Endothelial cell of umbilical vein (primary cell): ENCODE measurements around the gene CLRN1. TPM values are rescaled to one million over a fixed set of nuclear protein-coding genes. Genes with fewer than 3 reads are reported as not detected.

Source experiments
- BruUV-seq: library from RNA; stranded (reverse); fragments of 400-500 nt; replicated peaks from 2 replicates; lab custom pipeline; 2021; lab: Mats Ljungman, UMichigan
- CTCF ChIA-PET: fragments of 300-600, 350-600 bp; sonication (Branson Sonifier 250); formaldehyde crosslinking; loops from one replicate; lab custom pipeline; 2021; ENCODE audit warnings: antibody characterized with exemption, inconsistent platforms; lab: Charles Lee
- POLR2A ChIA-PET: fragments of 300-600, 350-600 bp; sonication (Branson Sonifier 250); formaldehyde crosslinking; loops from one replicate; lab custom pipeline; 2021; ENCODE audit warnings: antibody characterized with exemption, inconsistent platforms; lab: Charles Lee
- DNase-seq: peaks from one replicate; pipeline ENCODE4 v3.0.0-alpha.2; 2011; ENCODE audit warnings: low read depth, low spot score
- FAIRE-seq: peaks from 2 replicates; lab custom pipeline; 2011; peaks lifted over from hg19 to GRCh38; lab: Jason Lieb, UNC
- H2AFZ ChIP-seq: 2 replicates; pipeline ENCODE4 v1.6.0; 2012; ENCODE audit warnings: low read depth, low read length, control low read depth, inconsistent platforms
- H3K27ac ChIP-seq: 2 replicates; pipeline ENCODE4 v1.5.1; 2011; ENCODE audit warnings: low read depth, mild to moderate bottlenecking, control low read depth, low read length, moderate library complexity; ENCODE audit not compliant: insufficient read depth
- H3K27me3 ChIP-seq, 2 experiments: 2 replicates each; pipeline versions ENCODE4 v1.6.0 to v1.6.1; 2011; ENCODE audit warnings: low read length in 2 of 2, mixed read lengths in 1 of 2; ENCODE audit not compliant: control insufficient read depth in 2 of 2, insufficient read depth in 2 of 2
- H3K36me3 ChIP-seq, 2 experiments: 2 replicates in 1 of 2; 3 replicates in 1 of 2; pipeline ENCODE4 v1.5.1; 2011; ENCODE audit warnings: low read length in 2 of 2, mild to moderate bottlenecking in 1 of 2, moderate library complexity in 1 of 2; ENCODE audit not compliant: control insufficient read depth in 2 of 2, insufficient read depth in 2 of 2; ENCODE audit errors: extremely low read depth in 1 of 2
- H3K4me1 ChIP-seq: 3 replicates; pipeline ENCODE4 v1.5.1; 2011; ENCODE audit warnings: mild to moderate bottlenecking, low read length; ENCODE audit not compliant: control insufficient read depth, insufficient read depth; ENCODE audit errors: extremely low read depth
- H3K4me2 ChIP-seq: 2 replicates; pipeline ENCODE4 v1.6.1; 2011; ENCODE audit warnings: low read length, control low read depth, mixed read lengths; ENCODE audit not compliant: insufficient read depth
- H3K4me3 ChIP-seq, 3 experiments: fragments of 200-600 bp in 1 of 3; sonication (generic), shearing (Covaris generic) in 1 of 3; replicated peaks in 1 of 3; 2 replicates each; pipeline ENCODE4 v1.5.1; 2011 to 2016; ENCODE audit warnings: control low read depth in 3 of 3, low read length in 3 of 3, mild to moderate bottlenecking in 2 of 3, inconsistent platforms in 1 of 3, low read depth in 1 of 3, moderate library complexity in 1 of 3; ENCODE audit not compliant: insufficient read depth in 1 of 3
- H3K79me2 ChIP-seq: 2 replicates; pipeline ENCODE4 v1.6.0; 2012; ENCODE audit warnings: low read length, inconsistent platforms; ENCODE audit not compliant: control insufficient read depth, insufficient read depth
- H3K9ac ChIP-seq: replicated peaks from 2 replicates; pipeline ENCODE3; 2011; ENCODE audit warnings: low read length, control low read depth; ENCODE audit not compliant: insufficient read depth; ENCODE audit errors: extremely low read depth
- H3K9me1 ChIP-seq: replicated peaks from 3 replicates; pipeline ENCODE4 v1.6.0; 2011; ENCODE audit warnings: mild to moderate bottlenecking, low read length; ENCODE audit not compliant: control insufficient read depth, insufficient read depth; ENCODE audit errors: extremely low read depth
- H3K9me3 ChIP-seq: replicated peaks from 2 replicates; pipeline ENCODE4 v1.5.1; 2012; ENCODE audit warnings: low read length, inconsistent platforms; ENCODE audit not compliant: control insufficient read depth, insufficient read depth
- H4K20me1 ChIP-seq: replicated peaks from 2 replicates; pipeline ENCODE3; 2011; ENCODE audit warnings: mild to moderate bottlenecking, low read length; ENCODE audit not compliant: control insufficient read depth, insufficient read depth; ENCODE audit errors: extremely low read depth
- CTCF ChIP-seq, 2 donors: IDR thresholded peaks; 1 replicate in 1 of 2; 2 replicates in 1 of 2; pipeline ENCODE4 v1.5.1; 2011; ENCODE audit warnings: low read length in 2 of 2, mild to moderate bottlenecking in 2 of 2, moderate library complexity in 2 of 2, control low read depth in 1 of 2, inconsistent platforms in 1 of 2, low read depth in 1 of 2; ENCODE audit not compliant: insufficient read depth in 1 of 2; ENCODE audit errors: extremely low read depth in 1 of 2
- EZH2 ChIP-seq: IDR thresholded peaks from 2 replicates; pipeline ENCODE4 v1.6.1; 2012; ENCODE audit warnings: borderline replicate concordance, low read depth, mild to moderate bottlenecking, moderate library complexity, low read length, inconsistent platforms; ENCODE audit not compliant: severe bottlenecking
- FOS ChIP-seq: IDR thresholded peaks from 2 replicates; pipeline ENCODE4 v1.6.1; 2011; ENCODE audit warnings: mild to moderate bottlenecking, low read length, moderate library complexity, borderline replicate concordance; ENCODE audit not compliant: insufficient read depth
- JUN ChIP-seq: IDR thresholded peaks from 2 replicates; pipeline ENCODE4 v1.6.1; 2011; ENCODE audit warnings: borderline replicate concordance, low read depth; ENCODE audit not compliant: insufficient read length, insufficient read depth
- MYC ChIP-seq: IDR thresholded peaks from one replicate; pipeline ENCODE4 v1.6.1; 2011; ENCODE audit warnings: mild to moderate bottlenecking, low read depth, low read length
- POLR2A ChIP-seq: IDR thresholded peaks from 2 replicates; pipeline ENCODE4 v1.6.1; 2012; ENCODE audit warnings: low read depth, mild to moderate bottlenecking, control low read depth, low read length
- POLR2AphosphoS5 ChIP-seq: IDR thresholded peaks from 2 replicates; pipeline ENCODE4 v1.6.1; 2012; ENCODE audit warnings: low read depth, mild to moderate bottlenecking, control low read depth, low read length, moderate library complexity; ENCODE audit not compliant: insufficient read depth
- dilution Hi-C: fragments of 300-500 bp; cut with MboI; formaldehyde crosslinking; loops from one replicate; pipeline ENCODE4 v1.15.0; 2019; ENCODE audit warnings: low sequenced_read_pairs; ENCODE audit not compliant: extremely low pct_ligation_motif_present
- intact Hi-C: fragments of 100-400 bp; cut with micrococcal nuclease; formaldehyde crosslinking; loops from one replicate; pipeline ENCODE4 v1.10.0; 2022
- polyA plus RNA-seq, 4 experiments: library from polyadenylated mRNA; depleted of rRNA in 3 of 4; stranded (reverse) in 3 of 4; unstranded in 1 of 4; fragments of >200 nt; gene quantifications; 2 replicates each; pipeline versions ENCODE4 v1.2.1 to v1.2.3, GENCODE V29; 2011 to 2012; ENCODE audit warnings: missing spikeins in 1 of 4
- total RNA-seq: library from RNA; stranded (reverse); gene quantifications from 2 replicates; pipeline ENCODE4 v1.2.3, GENCODE V29; 2021

CLRN1 gene
- total and polyA plus RNA-seq, 2 donors (not counting 3 experiments of a cell fraction or from before 2014, with no cell fraction given) = not detected

- POLR2A ChIA-PET = no interaction called here
Observed at GRCh38 chr3:150917951-150918350, 54.6 kb downstream of the CLRN1 start.

More at GRCh38 chr3:150917951-150918350, 54.6 kb downstream of the CLRN1 start:
- Histone ChIP-seq H3K27me3 (peaks cover 0 to 2% of the 10 kb centered on the region in 2 experiments), H4K20me1 (no peaks in the 10 kb centered on the region), H3K79me2 (no peaks in the 10 kb centered on the region), H3K4me2 (no peak overlapping the region), H3K9me3 (no peaks in the 10 kb centered on the region), H3K9me1 (no peaks in the 10 kb centered on the region), H3K4me3 (no peak overlapping the region), H3K27ac (no peak overlapping the region), H3K36me3 (no peaks in the 10 kb centered on the region), H3K4me1 (no peaks in the 10 kb centered on the region), H3K9ac (no peak overlapping the region), H2AFZ (no peak overlapping the region)
- dilution Hi-C loops (no loop called here), intact Hi-C loops (no loop called here)
- BruUV-seq = no TSS peak
- TF ChIP-seq POLR2AphosphoS5 (no peak), EZH2 (no peak), POLR2A (no peak), FOS (no peak), MYC (no peak), CTCF (IDR thresholded peaks at IDR 0.05; ENCODE audit: extremely low read depth in 1 of 2, insufficient read depth in 1 of 2, low read depth in 1 of 2, low read length in 2 of 2) (no peak), JUN (no peak)
- CTCF ChIA-PET = interaction anchor here (0.8 kb wide), 2 partner anchors 155 to 229 kb away, joined by 3 to 6 read pairs; partner anchors contain the start of gene SIAH2
- DNase-seq (no peak), FAIRE-seq (no peak)
